GM23338 (cell line): ENCODE measurements around the gene COL6A3. TPM values are rescaled to one million over a fixed set of nuclear protein-coding genes. Genes with fewer than 3 reads are reported as not detected.

Experiments
- ATAC-seq: fragments of 200-7000 bp; cut with Tn5 transposase; 3 replicates; pipeline ENCODE4 v1.9.1; 2020
- DNase-seq: peaks from one replicate; pipeline ENCODE4 v3.0.0-alpha.2; 2015; ENCODE audit warnings: low spot score
- H2AFZ ChIP-seq: fragments of 200-600 bp; sonication (generic); 2 replicates; pipeline ENCODE4 v1.8.0; 2016; ENCODE audit warnings: antibody characterized with exemption, mild to moderate bottlenecking, moderate library complexity
- H3F3A ChIP-seq: fragments of 200-600 bp; sonication (generic); replicated peaks from 2 replicates; pipeline ENCODE4 v1.8.0; 2017; ENCODE audit warnings: antibody characterized with exemption, mixed run types, low read depth
- H3K27ac ChIP-seq: fragments of 200-600 bp; sonication (generic); 2 replicates; pipeline ENCODE4 v1.6.1; 2016; ENCODE audit warnings: low read depth
- H3K27me3 ChIP-seq: fragments of 200-600 bp; sonication (generic); 2 replicates; pipeline ENCODE4 v1.8.0; 2016; ENCODE audit warnings: mild to moderate bottlenecking, mixed run types, moderate library complexity; ENCODE audit not compliant: insufficient read depth
- H3K36me3 ChIP-seq: fragments of 200-600 bp; sonication (generic); 2 replicates; pipeline ENCODE4 v1.8.0; 2016; ENCODE audit warnings: mild to moderate bottlenecking; ENCODE audit not compliant: insufficient read depth
- H3K4me1 ChIP-seq: fragments of 200-600 bp; sonication (generic); 2 replicates; pipeline ENCODE4 v1.8.0; 2016; ENCODE audit warnings: mild to moderate bottlenecking, moderate library complexity; ENCODE audit not compliant: insufficient read depth
- H3K4me2 ChIP-seq: fragments of 200-600 bp; sonication (generic); 2 replicates; pipeline ENCODE4 v1.7.1; 2017; ENCODE audit warnings: mixed run types
- H3K4me3 ChIP-seq: fragments of 200-600 bp; sonication (generic); 2 replicates; pipeline ENCODE4 v1.6.1; 2016; ENCODE audit warnings: mixed run types
- H3K79me2 ChIP-seq: fragments of 200-600 bp; sonication (generic); replicated peaks from 2 replicates; pipeline ENCODE4 v1.8.0; 2017; ENCODE audit warnings: mild to moderate bottlenecking; ENCODE audit not compliant: insufficient read depth
- H3K9me2 ChIP-seq: fragments of 200-600 bp; sonication (generic); 2 replicates; pipeline ENCODE4 v1.8.0; 2017; ENCODE audit not compliant: insufficient read depth
- H4K20me1 ChIP-seq: fragments of 200-600 bp; sonication (generic); replicated peaks from 2 replicates; pipeline ENCODE4 v1.8.0; 2017; ENCODE audit warnings: mild to moderate bottlenecking; ENCODE audit not compliant: insufficient read depth
- H3K27ac Mint-ChIP-seq: 2 replicates; pipeline ENCODE4 v1.8.0; 2020; ENCODE audit warnings: inconsistent platforms, mild to moderate bottlenecking, moderate library complexity, mixed read lengths
- H3K27me3 Mint-ChIP-seq: 3 replicates; pipeline ENCODE4 v1.8.0; 2022; ENCODE audit warnings: low read depth, mild to moderate bottlenecking, moderate library complexity, mixed read lengths, inconsistent platforms; ENCODE audit not compliant: insufficient read depth, poor library complexity
- H3K36me3 Mint-ChIP-seq: 3 replicates; pipeline ENCODE4 v1.8.0; 2021; ENCODE audit warnings: low read depth, mild to moderate bottlenecking, inconsistent platforms, moderate library complexity, mixed read lengths
- H3K4me1 Mint-ChIP-seq: 3 replicates; pipeline ENCODE4 v1.8.0; 2020; ENCODE audit warnings: mild to moderate bottlenecking, inconsistent platforms, mixed read lengths
- H3K4me3 Mint-ChIP-seq: 3 replicates; pipeline ENCODE4 v1.8.0; 2021; ENCODE audit warnings: moderate library complexity, mild to moderate bottlenecking, inconsistent platforms, mixed read lengths
- H3K9me3 Mint-ChIP-seq: 3 replicates; pipeline ENCODE4 v1.8.0; 2020; ENCODE audit warnings: moderate library complexity, mild to moderate bottlenecking, inconsistent platforms, mixed read lengths
- CREB1 ChIP-seq: fragments of 250-450 bp; sonication (Bioruptor Pico); IDR thresholded peaks from 2 replicates; pipeline ENCODE4 v1.5.0; 2020; ENCODE audit warnings: low read depth, mild to moderate bottlenecking, moderate library complexity
- CTCF ChIP-seq, 2 experiments: fragments of 200-600 bp in 1 of 2; sonication (generic) in 1 of 2; conservative IDR thresholded peaks; 2 replicates each; pipeline versions ENCODE4 v1.5.1 to v1.6.1; 2016 to 2017; ENCODE audit warnings: antibody characterized with exemption in 2 of 2, low read depth in 2 of 2, mild to moderate bottlenecking in 2 of 2, moderate library complexity in 1 of 2
- ETS1 ChIP-seq: IDR thresholded peaks from 2 replicates; pipeline ENCODE4 v1.6.1; 2016; ENCODE audit warnings: antibody characterized with exemption
- EZH2 ChIP-seq: fragments of 200-600 bp; sonication (generic); IDR thresholded peaks from one replicate; pipeline ENCODE4 v1.8.0; 2017; ENCODE audit warnings: antibody characterized with exemption, mild to moderate bottlenecking, low read depth; ENCODE audit not compliant: unreplicated experiment
- EZH2phosphoT487 ChIP-seq: fragments of 200-600 bp; sonication (generic); IDR thresholded peaks from one replicate; pipeline ENCODE4 v1.8.1; 2018; ENCODE audit warnings: antibody characterized with exemption; ENCODE audit not compliant: unreplicated experiment
- JUNB ChIP-seq: IDR thresholded peaks from one replicate; pipeline ENCODE4 v1.6.1; 2016; ENCODE audit warnings: antibody characterized with exemption; ENCODE audit not compliant: unreplicated experiment
- NANOG ChIP-seq: IDR thresholded peaks from 2 replicates; pipeline ENCODE4 v1.6.1; 2016; ENCODE audit warnings: antibody characterized with exemption, borderline replicate concordance
- POLR2AphosphoS5 ChIP-seq: IDR thresholded peaks from 2 replicates; pipeline ENCODE4 v1.6.1; 2016; ENCODE audit warnings: antibody characterized with exemption, low read depth
- REST ChIP-seq: IDR thresholded peaks from one replicate; pipeline ENCODE4 v1.6.1; 2018; ENCODE audit warnings: antibody characterized with exemption; ENCODE audit not compliant: unreplicated experiment
- STAT1 ChIP-seq: IDR thresholded peaks from one replicate; pipeline ENCODE4 v1.6.1; 2016; ENCODE audit warnings: antibody characterized with exemption; ENCODE audit not compliant: unreplicated experiment
- ZNF114 ChIP-seq: fragments of 250-450 bp; sonication (Bioruptor Pico); IDR thresholded peaks from 2 replicates; pipeline ENCODE4 v1.5.0; 2020; ENCODE audit warnings: mild to moderate bottlenecking, moderate library complexity
- ZNF331 ChIP-seq: fragments of 250-450 bp; sonication (Bioruptor Pico); IDR thresholded peaks from 2 replicates; pipeline ENCODE4 v1.5.0; 2020; ENCODE audit warnings: low read depth, mild to moderate bottlenecking, moderate library complexity
- ZNF462 ChIP-seq: fragments of 250-450 bp; sonication (Bioruptor Pico); IDR thresholded peaks from 2 replicates; pipeline ENCODE4 v1.5.0; 2020; ENCODE audit warnings: mild to moderate bottlenecking, moderate library complexity
- polyA plus RNA-seq: library from polyadenylated mRNA; unstranded; fragments of >200 nt; fragmentation: Nextera tagmentation; extraction: Ambion mirVana; gene quantifications from 2 replicates; pipeline ENCODE4 v1.2.1, GENCODE V29; 2016
- total RNA-seq: library from RNA; depleted of rRNA; stranded (reverse); fragments of >200 nt; shearing (Covaris generic); gene quantifications from 2 replicates; pipeline ENCODE4 v1.2.3, GENCODE V29; 2014

COL6A3 gene
- total and polyA plus RNA-seq, 2 experiments from 2014 or later: 1.2 to 7.3 TPM

- Mint-ChIP-seq H3K36me3 (peaks cover 5% of the 10 kb centered on the region; the same call in 1 of the 3 replicates), H3K4me1 (peaks cover 11% of the 10 kb centered on the region), H3K4me3 (no peak overlapping the region), H3K9me3 (no peaks in the 10 kb centered on the region), H3K27ac (no peak overlapping the region), H3K27me3 (peaks cover 7% of the 10 kb centered on the region)
- no peaks in the 10 kb centered on the region for H3K79me2 ChIP-seq
- no peaks in the 10 kb centered on the region for H3K27me3 ChIP-seq
- H3K9me2 ChIP-seq: peaks cover 6% of the 10 kb centered on the region; the same call in 1 of the 2 replicates
- no peaks in the 10 kb centered on the region for H3K36me3 ChIP-seq
- no peaks in the 10 kb centered on the region for H3K4me1 ChIP-seq
- H3F3A ChIP-seq: no peaks in the 10 kb centered on the region
- TF ChIP-seq ETS1 (no peak), ZNF462 (CRISPR knock-in tag) (no peak), ZNF331 (CRISPR knock-in tag) (no peak), CTCF (conservative IDR thresholded peaks at IDR 0.05; ENCODE audit: low read depth in 2 of 2) (no peak), NANOG (no peak), CREB1 (CRISPR knock-in tag) (no peak), ZNF114 (no peak), STAT1 (no peak), POLR2AphosphoS5 (no peak), REST (no peak), EZH2 (no peak), EZH2phosphoT487 (no peak), JUNB (no peak)
- no peaks in the 10 kb centered on the region for H4K20me1 ChIP-seq
- no peak overlapping the region for H3K4me2 ChIP-seq
- DNase-seq (no peak), ATAC-seq (no peak)
- no peak overlapping the region for H3K4me3 ChIP-seq
- no peak overlapping the region for H2AFZ ChIP-seq
- H3K27ac ChIP-seq: no peak overlapping the region
Measured at GRCh38 chr2:237348281-237348865, 65.6 kb downstream of the COL6A3 start.
